Neural cell (in vitro differentiated cells): Measurements from ENCODE around the gene IL1A.

Source experiments
- EP300 ChIP-seq: fragments of 450-650 bp; conservative IDR thresholded peaks from 2 replicates; pipeline ENCODE4 v1.6.1; 2014; ENCODE audit warnings: antibody characterized with exemption, mild to moderate bottlenecking, moderate library complexity; ENCODE audit not compliant: poor library complexity, severe bottlenecking
- EZH2 ChIP-seq: fragments of 200-600, 300-800 bp; shearing (Covaris generic), sonication (generic); IDR thresholded peaks from 2 replicates; pipeline ENCODE4 v1.6.1; 2014; ENCODE audit warnings: antibody characterized with exemption, low read length, borderline replicate concordance, mild to moderate bottlenecking; ENCODE audit not compliant: insufficient read depth, poor library complexity, severe bottlenecking
- POLR2AphosphoS5 ChIP-seq: IDR thresholded peaks from 2 replicates; pipeline ENCODE4 v1.6.1; 2012
- RAD21 ChIP-seq: fragments of 450-650 bp; conservative IDR thresholded peaks from 2 replicates; pipeline ENCODE4 v1.6.1; 2014; ENCODE audit warnings: antibody characterized with exemption, mild to moderate bottlenecking, moderate library complexity
- TAF1 ChIP-seq: IDR thresholded peaks from 2 replicates; pipeline ENCODE4 v1.6.1; 2012; ENCODE audit warnings: low read depth
- TF ChIP-seq, protein P1 (sequence below): fragments of 450-650 bp; IDR thresholded peaks from 2 replicates; pipeline ENCODE4 v1.5.1; 2014; ENCODE audit warnings: antibody characterized with exemption, mild to moderate bottlenecking, moderate library complexity; ENCODE audit not compliant: poor library complexity, severe bottlenecking
- TF ChIP-seq, protein P2 (sequence below): IDR thresholded peaks from 2 replicates; pipeline ENCODE4 v1.6.1; 2012; ENCODE audit warnings: borderline replicate concordance

DNA sequence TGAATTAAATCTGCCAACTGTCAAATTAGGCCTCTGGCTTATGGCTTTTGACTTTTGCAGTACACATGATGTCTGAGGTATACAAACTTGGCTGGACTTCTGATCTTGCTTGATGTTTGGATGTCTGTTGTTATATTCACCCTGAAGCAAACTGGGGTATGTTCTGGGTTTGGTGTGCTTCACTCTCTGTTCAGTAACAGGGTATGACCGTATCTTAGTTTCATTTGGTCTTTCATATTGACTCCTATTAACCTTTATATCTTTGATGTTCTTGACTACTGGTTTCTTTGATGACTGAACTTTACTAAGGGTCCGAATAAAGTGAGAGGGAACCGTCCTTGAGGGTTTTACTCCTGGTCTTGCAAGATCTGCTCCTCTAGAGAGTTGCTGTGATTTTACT, 28.1 kb downstream of the IL1A start:
- TF ChIP-seq POLR2AphosphoS5 (no peak), EZH2 (no peak), TAF1 (no peak), EP300 (no peak), RAD21 (no peak)
- TF ChIP-seq, protein P1, sequence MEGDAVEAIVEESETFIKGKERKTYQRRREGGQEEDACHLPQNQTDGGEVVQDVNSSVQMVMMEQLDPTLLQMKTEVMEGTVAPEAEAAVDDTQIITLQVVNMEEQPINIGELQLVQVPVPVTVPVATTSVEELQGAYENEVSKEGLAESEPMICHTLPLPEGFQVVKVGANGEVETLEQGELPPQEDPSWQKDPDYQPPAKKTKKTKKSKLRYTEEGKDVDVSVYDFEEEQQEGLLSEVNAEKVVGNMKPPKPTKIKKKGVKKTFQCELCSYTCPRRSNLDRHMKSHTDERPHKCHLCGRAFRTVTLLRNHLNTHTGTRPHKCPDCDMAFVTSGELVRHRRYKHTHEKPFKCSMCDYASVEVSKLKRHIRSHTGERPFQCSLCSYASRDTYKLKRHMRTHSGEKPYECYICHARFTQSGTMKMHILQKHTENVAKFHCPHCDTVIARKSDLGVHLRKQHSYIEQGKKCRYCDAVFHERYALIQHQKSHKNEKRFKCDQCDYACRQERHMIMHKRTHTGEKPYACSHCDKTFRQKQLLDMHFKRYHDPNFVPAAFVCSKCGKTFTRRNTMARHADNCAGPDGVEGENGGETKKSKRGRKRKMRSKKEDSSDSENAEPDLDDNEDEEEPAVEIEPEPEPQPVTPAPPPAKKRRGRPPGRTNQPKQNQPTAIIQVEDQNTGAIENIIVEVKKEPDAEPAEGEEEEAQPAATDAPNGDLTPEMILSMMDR, result no peak
- TF ChIP-seq, protein P2, sequence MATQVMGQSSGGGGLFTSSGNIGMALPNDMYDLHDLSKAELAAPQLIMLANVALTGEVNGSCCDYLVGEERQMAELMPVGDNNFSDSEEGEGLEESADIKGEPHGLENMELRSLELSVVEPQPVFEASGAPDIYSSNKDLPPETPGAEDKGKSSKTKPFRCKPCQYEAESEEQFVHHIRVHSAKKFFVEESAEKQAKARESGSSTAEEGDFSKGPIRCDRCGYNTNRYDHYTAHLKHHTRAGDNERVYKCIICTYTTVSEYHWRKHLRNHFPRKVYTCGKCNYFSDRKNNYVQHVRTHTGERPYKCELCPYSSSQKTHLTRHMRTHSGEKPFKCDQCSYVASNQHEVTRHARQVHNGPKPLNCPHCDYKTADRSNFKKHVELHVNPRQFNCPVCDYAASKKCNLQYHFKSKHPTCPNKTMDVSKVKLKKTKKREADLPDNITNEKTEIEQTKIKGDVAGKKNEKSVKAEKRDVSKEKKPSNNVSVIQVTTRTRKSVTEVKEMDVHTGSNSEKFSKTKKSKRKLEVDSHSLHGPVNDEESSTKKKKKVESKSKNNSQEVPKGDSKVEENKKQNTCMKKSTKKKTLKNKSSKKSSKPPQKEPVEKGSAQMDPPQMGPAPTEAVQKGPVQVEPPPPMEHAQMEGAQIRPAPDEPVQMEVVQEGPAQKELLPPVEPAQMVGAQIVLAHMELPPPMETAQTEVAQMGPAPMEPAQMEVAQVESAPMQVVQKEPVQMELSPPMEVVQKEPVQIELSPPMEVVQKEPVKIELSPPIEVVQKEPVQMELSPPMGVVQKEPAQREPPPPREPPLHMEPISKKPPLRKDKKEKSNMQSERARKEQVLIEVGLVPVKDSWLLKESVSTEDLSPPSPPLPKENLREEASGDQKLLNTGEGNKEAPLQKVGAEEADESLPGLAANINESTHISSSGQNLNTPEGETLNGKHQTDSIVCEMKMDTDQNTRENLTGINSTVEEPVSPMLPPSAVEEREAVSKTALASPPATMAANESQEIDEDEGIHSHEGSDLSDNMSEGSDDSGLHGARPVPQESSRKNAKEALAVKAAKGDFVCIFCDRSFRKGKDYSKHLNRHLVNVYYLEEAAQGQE, result no peak
